Activated CD4-positive, CD25-positive, alpha-beta regulatory T cell treated with anti-CD3 and anti-CD28 coated beads, Interleukin-2, amount 50 U/mL, for 16 hours (primary cell): ENCODE results near the gene MCTS1.
"Not testable (repeated sequence)": the region's sequence is repeated elsewhere in the genome, so short reads cannot be mapped to it uniquely, and the experiment has no call there.

ENCODE experiments used
- DNase-seq: peaks from one replicate; pipeline ENCODE4 v3.0.0-alpha.2; 2020; ENCODE audit warnings: low read depth, low spot score

MCTS1 gene

GRCh38 chrX:120629667-120630537 lies 26.0 kb downstream of the MCTS1 start, which contains the start of gene C1GALT1C1:
Gene C1GALT1C1, minus strand, starts transcription at chrX:120630054. Its CDS starts 2,888 bp downstream, at chrX:120627166.
- peak; percentile 80 for DNase-seq

- no peak for DNase-seq
These were observed 34.7 kb downstream of the MCTS1 start for GRCh38 chrX:120638619-120639018.

- DNase-seq = no peak
These were observed 39.0 kb downstream of the MCTS1 start for GRCh38 chrX:120642871-120643270.

GRCh38 chrX:120647127-120647526 lies 43.2 kb downstream of the MCTS1 start:
- no peak for DNase-seq

GRCh38 chrX:120652256-120652655 lies 48.4 kb downstream of the MCTS1 start:
- not testable (repeated sequence) for DNase-seq

- DNase-seq = no peak
These were observed 49.1 kb downstream of the MCTS1 start for GRCh38 chrX:120653000-120653399.

GRCh38 chrX:120660637-120661036 lies 56.7 kb downstream of the MCTS1 start:
- DNase-seq = no peak
